NB4 (cell line): ENCODE measurements around the gene PCDHA4.

Source experiments
- POLR2A ChIP-seq: IDR thresholded peaks from 2 replicates; pipeline ENCODE4 v1.6.1; 2011; ENCODE audit warnings: mild to moderate bottlenecking; ENCODE audit not compliant: insufficient read length; ENCODE audit errors: extremely low read depth
- TF ChIP-seq, protein P1 (sequence below): IDR thresholded peaks from one replicate; pipeline ENCODE4 v1.5.1; 2012; ENCODE audit warnings: low read depth, low read length
- TF ChIP-seq, protein P2 (sequence below): IDR thresholded peaks from 2 replicates; pipeline ENCODE4 v1.6.1; 2011; ENCODE audit warnings: low read depth, low read length

DNA sequence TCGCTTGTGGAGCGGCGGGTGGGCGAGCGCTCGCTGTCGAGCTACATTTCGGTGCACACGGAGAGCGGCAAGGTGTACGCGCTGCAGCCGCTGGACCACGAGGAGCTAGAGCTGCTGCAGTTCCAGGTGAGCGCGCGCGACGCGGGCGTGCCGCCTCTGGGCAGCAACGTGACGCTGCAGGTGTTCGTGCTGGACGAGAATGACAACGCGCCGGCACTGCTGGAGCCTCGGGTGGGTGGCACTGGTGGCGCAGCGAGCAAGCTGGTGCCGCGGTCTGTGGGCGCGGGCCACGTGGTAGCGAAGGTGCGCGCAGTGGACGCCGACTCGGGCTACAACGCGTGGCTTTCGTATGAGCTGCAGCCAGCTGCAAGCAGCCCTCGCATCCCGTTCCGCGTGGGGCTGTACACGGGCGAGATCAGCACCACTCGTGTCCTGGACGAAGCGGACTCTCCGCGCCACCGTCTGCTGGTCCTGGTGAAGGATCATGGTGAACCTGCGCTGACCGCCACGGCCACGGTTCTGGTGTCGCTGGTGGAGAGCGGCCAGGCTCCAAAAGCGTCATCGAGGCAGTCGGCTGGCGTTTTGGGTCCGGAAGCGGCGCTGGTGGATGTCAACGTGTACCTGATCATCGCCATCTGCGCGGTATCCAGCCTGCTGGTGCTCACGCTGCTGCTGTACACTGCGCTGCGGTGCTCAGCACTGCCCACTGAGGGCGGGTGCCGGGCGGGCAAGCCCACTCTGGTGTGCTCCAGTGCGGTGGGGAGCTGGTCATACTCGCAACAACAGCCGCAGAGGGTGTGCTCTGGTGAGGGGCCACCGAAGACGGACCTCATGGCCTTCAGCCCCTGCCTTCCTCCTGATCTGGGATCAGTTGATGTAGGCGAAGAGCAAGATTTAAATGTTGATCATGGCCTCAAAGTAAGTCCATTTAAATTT, 36.2 kb downstream of the PCDHA4 start:
- TF ChIP-seq, protein P1, sequence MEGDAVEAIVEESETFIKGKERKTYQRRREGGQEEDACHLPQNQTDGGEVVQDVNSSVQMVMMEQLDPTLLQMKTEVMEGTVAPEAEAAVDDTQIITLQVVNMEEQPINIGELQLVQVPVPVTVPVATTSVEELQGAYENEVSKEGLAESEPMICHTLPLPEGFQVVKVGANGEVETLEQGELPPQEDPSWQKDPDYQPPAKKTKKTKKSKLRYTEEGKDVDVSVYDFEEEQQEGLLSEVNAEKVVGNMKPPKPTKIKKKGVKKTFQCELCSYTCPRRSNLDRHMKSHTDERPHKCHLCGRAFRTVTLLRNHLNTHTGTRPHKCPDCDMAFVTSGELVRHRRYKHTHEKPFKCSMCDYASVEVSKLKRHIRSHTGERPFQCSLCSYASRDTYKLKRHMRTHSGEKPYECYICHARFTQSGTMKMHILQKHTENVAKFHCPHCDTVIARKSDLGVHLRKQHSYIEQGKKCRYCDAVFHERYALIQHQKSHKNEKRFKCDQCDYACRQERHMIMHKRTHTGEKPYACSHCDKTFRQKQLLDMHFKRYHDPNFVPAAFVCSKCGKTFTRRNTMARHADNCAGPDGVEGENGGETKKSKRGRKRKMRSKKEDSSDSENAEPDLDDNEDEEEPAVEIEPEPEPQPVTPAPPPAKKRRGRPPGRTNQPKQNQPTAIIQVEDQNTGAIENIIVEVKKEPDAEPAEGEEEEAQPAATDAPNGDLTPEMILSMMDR = no peak
- TF ChIP-seq POLR2A = no peak
- TF ChIP-seq, protein P2, sequence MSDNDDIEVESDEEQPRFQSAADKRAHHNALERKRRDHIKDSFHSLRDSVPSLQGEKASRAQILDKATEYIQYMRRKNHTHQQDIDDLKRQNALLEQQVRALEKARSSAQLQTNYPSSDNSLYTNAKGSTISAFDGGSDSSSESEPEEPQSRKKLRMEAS = no peak
